ENCODE results near the gene APOO.

The APOO gene

DNA sequence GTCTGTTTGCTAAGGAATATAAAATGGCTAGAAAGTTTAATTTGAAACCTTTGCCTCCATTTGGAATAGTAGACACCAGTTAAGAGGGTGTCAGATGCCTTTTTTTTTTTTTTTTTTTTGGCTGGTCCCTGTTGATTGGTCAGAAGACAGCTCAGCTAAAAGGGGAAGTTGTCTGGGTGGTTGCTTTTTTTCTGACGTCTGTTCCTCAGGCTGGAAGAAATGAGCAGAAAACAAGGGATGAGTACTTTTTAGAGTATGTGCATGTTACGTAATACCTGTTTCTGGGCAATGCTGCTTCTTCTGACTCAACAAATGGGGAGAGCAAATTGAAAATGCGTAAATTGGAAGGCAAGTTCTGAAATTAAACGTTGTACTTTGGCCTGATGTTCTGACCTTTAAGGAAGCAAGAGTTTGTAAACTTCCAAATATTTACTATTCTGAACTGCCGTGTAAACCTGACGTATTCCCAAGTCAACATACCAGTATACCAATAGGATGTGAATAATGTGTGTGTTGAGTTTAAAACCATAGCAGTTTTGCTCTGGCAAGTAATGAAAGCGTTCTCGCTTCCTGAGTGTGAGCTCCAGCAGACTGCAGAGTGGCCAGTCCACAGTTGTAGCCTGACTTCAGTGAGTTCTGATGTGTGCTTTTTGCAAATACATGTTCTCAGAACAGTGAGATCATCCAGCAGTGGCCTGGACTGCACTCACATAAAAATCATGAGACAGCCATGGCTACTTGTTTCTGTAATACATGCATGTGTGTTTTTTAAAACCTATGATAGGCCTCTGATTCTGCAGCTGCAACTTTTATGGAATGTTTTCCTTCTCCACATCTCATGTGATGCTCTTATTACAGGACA lies 123.0 kb downstream of the APOO start:
- DNase-seq (ENCODE audit: low read depth), result no peak

DNA sequence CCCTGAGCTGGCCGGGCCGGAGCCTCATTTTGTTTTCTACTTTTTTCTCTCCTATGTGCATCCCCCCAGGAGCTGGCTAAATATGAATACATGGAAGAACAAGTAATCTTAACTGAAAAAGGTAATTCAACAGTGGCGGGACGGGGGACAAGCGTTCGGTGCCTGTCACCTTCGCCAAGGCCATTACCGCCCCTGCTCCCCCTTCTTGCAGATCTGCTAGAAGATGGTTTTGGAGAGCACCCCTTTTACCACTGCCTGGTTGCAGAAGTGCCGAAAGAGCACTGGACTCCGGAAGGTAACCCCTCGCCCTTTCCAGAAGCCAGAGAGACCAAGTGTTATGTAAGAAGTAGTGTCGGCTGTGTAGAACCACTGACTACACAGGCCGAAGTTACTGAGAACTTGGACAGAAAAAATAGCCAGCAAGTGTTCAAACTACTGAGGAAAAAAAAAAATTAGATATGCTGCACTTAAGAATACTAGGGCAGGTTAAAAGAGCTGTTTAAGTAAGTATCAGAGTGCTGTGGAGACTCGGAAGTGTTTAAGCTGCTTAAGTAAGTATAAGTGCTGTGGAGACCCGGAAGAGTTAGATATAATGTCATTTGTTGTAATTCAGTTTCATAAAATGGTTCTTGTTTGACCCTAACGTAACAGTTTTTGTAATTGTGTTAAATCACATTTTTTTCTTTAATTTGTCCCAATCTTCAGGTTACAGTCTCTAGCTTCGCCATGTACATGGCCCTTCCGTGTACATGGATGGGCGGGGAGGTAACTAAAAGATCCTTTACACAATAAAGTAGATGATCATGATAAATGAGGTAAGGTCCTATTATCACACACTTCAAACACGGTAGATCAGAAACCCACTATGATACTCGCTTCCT lies 123.9 kb downstream of the APOO start:
- no peak for DNase-seq (ENCODE audit: low read depth)

All from stimulated activated CD8-positive, alpha-beta memory T cell treated with anti-CD3 and anti-CD28 coated beads, Interleukin-12 subunit alpha, Interleukin-12 subunit beta, amount 100 ng/mL, for 4 hours (primary cell).